Upper lobe of left lung (tissue), 4 donors: ENCODE results near the gene KRTAP19-4.

Experiments
- POLR2A ChIP-seq, 4 donors: fragments of 450-650 bp; IDR thresholded peaks; one replicate each; pipeline ENCODE4 v1.5.1; 2016 to 2017; ENCODE audit warnings: antibody characterized with exemption in 4 of 4, mild to moderate bottlenecking in 2 of 4
- POLR2AphosphoS5 ChIP-seq, 2 donors: sonication (generic); formaldehyde crosslinking; IDR thresholded peaks; one replicate each; pipeline ENCODE4 v1.5.1; 2017; ENCODE audit warnings: antibody characterized with exemption in 2 of 2
- TF ChIP-seq, protein P1 (sequence below), 6 experiments: fragments of 450-650 bp in 4 of 6; fragments of 200-600 bp in 2 of 6; sonication (generic) in 2 of 6; IDR thresholded peaks; one replicate each; pipeline ENCODE4 v1.5.1; 2016 to 2019; ENCODE audit warnings: antibody characterized with exemption in 6 of 6

DNA sequence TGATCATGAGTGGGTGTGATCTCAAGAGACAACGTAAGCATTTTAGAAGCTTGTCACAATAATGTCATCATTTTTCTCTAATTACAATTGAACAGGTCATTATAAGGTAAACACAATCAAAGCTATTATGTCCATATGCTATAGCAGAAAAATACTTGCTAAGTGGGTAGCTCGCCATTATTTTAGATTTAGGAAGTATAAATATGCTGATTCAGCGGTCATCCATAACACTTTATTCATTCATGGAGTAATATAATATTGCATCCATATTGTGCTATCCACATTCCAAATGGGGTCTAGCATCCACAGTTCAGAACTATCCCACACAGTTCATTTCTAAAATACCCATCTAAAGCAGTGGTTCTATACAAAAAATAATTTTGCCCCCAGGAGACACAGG lies 48.5 kb downstream of the KRTAP19-4 start:
- TF ChIP-seq, protein P1, sequence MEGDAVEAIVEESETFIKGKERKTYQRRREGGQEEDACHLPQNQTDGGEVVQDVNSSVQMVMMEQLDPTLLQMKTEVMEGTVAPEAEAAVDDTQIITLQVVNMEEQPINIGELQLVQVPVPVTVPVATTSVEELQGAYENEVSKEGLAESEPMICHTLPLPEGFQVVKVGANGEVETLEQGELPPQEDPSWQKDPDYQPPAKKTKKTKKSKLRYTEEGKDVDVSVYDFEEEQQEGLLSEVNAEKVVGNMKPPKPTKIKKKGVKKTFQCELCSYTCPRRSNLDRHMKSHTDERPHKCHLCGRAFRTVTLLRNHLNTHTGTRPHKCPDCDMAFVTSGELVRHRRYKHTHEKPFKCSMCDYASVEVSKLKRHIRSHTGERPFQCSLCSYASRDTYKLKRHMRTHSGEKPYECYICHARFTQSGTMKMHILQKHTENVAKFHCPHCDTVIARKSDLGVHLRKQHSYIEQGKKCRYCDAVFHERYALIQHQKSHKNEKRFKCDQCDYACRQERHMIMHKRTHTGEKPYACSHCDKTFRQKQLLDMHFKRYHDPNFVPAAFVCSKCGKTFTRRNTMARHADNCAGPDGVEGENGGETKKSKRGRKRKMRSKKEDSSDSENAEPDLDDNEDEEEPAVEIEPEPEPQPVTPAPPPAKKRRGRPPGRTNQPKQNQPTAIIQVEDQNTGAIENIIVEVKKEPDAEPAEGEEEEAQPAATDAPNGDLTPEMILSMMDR (IDR thresholded peaks at IDR 0.05) = no peak
- no peak for TF ChIP-seq POLR2AphosphoS5 (IDR thresholded peaks at IDR 0.05)
- TF ChIP-seq POLR2A (IDR thresholded peaks at IDR 0.05) = no peak
